AG10803 (cell line): ENCODE data around the gene RAD51B.

ENCODE experiments used
- DNase-seq: peaks from one replicate; pipeline ENCODE4 v3.0.0; 2010; ENCODE audit warnings: low read depth
- H3K4me3 ChIP-seq: 2 replicates; pipeline ENCODE4 v1.5.1; 2011; ENCODE audit warnings: mild to moderate bottlenecking, low read length, control low read depth
- CTCF ChIP-seq: conservative IDR thresholded peaks from 2 replicates; pipeline ENCODE4 v1.5.1; 2011; ENCODE audit warnings: mild to moderate bottlenecking, low read length, control low read depth, inconsistent platforms

The RAD51B gene

GRCh38 chr14:68622856-68623255, 803.3 kb downstream of the RAD51B start:
- H3K4me3 ChIP-seq: no peak overlapping the region
- no peak for DNase-seq
- TF ChIP-seq CTCF: no peak

- TF ChIP-seq CTCF: no peak
- no peak overlapping the region for H3K4me3 ChIP-seq
- DNase-seq: no peak
Observed at GRCh38 chr14:68623307-68623706, 803.7 kb downstream of the RAD51B start.

GRCh38 chr14:68623826-68624225, 804.2 kb downstream of the RAD51B start:
- TF ChIP-seq CTCF: no peak
- no peak overlapping the region for H3K4me3 ChIP-seq
- DNase-seq: no peak

- DNase-seq: no peak
- TF ChIP-seq CTCF: no peak
- H3K4me3 ChIP-seq: no peak overlapping the region
Observed at GRCh38 chr14:68624541-68625220, 805.1 kb downstream of the RAD51B start.

- DNase-seq: no peak
- no peak for TF ChIP-seq CTCF
Observed at GRCh38 chr14:68625366-68626090, 805.9 kb downstream of the RAD51B start.

GRCh38 chr14:68626386-68626785, 806.8 kb downstream of the RAD51B start:
- DNase-seq: peak; percentile 46
- TF ChIP-seq CTCF: no peak
- H3K4me3 ChIP-seq: no peak overlapping the region

More at GRCh38 chr14:68625366-68626090, 805.9 kb downstream of the RAD51B start:
- no peak overlapping the region for H3K4me3 ChIP-seq
